Skin epidermis (tissue), 12 donors: Measurements from ENCODE around the gene NFE2.
"Not testable (repeated sequence)": the region's sequence is repeated elsewhere in the genome, so short reads cannot be mapped to it uniquely, and the experiment has no call there.

Experiments used
- H3K27ac ChIP-seq, 21 experiments: fragments of 200-600 bp; sonication (generic) in 11 of 21; one replicate each; pipeline ENCODE4 v1.5.0; 2020; ENCODE audit warnings: mild to moderate bottlenecking in 3 of 21, inconsistent platforms in 2 of 21, moderate library complexity in 2 of 21
- H3K4me3 ChIP-seq, 7 experiments: fragments of 200-600 bp; sonication (generic) in 2 of 7; one replicate each; pipeline ENCODE4 v1.5.0; 2020; ENCODE audit warnings: inconsistent platforms in 2 of 7, mild to moderate bottlenecking in 2 of 7, moderate library complexity in 1 of 7

The NFE2 gene

GRCh38 chr12:54312309-54312708 lies 11.5 kb upstream of the NFE2 start:
- H3K27ac ChIP-seq, H3K4me3 ChIP-seq: not testable (repeated sequence)

- H3K27ac ChIP-seq = no peak overlapping the region
- no peak overlapping the region for H3K4me3 ChIP-seq
These were observed 10.2 kb upstream of the NFE2 start for GRCh38 chr12:54311051-54311450.

- no peak overlapping the region for H3K4me3 ChIP-seq
- peak overlapping the region in 2 of 21 experiments; percentile 34 to 47 for H3K27ac ChIP-seq
These were observed 6.3 kb upstream of the NFE2 start for GRCh38 chr12:54306925-54307741.

GRCh38 chr12:54304187-54304810 lies 3.5 kb upstream of the NFE2 start:
- Histone ChIP-seq H3K27ac (peak overlapping the region in 5 of 21 experiments; percentile 19 to 64 (median 34)), H3K4me3 (peak overlapping the region in 2 of 7 experiments; percentile 1 to 18)

- no peak overlapping the region for H3K4me3 ChIP-seq
- H3K27ac ChIP-seq = peak overlapping the region in 5 of 21 experiments; percentile 16 to 63 (median 21)
These were observed 2.8 kb upstream of the NFE2 start for GRCh38 chr12:54303640-54304039.

- H3K4me3 ChIP-seq = no peak overlapping the region
- peak overlapping the region in 2 of 21 experiments; percentile 2 to 55 for H3K27ac ChIP-seq
These were observed 723 bp upstream of the NFE2 start for GRCh38 chr12:54301428-54302048.

- Histone ChIP-seq H3K4me3 (peak overlapping the region in 4 of 7 experiments; percentile 1 to 17 (median 8)), H3K27ac (peak overlapping the region in 4 of 21 experiments; percentile 27 to 55 (median 44))
These were observed 537 bp downstream of the NFE2 start for GRCh38 chr12:54300225-54300731.

- no peak overlapping the region for H3K4me3 ChIP-seq
These were observed 1.1 kb downstream of the NFE2 start for GRCh38 chr12:54299515-54300224.

GRCh38 chr12:54298904-54299303 lies 1.9 kb downstream of the NFE2 start:
- H3K27ac ChIP-seq = no peak overlapping the region
- H3K4me3 ChIP-seq = no peak overlapping the region

More at GRCh38 chr12:54299515-54300224, 1.1 kb downstream of the NFE2 start:
- H3K27ac ChIP-seq = peak overlapping the region in 1 of 21 experiments; percentile 55

- H3K4me3 ChIP-seq = no peak overlapping the region
- H3K27ac ChIP-seq = no peak overlapping the region
These were observed 4.3 kb downstream of the NFE2 start for GRCh38 chr12:54296393-54297099.

GRCh38 chr12:54294953-54295566 lies 5.8 kb downstream of the NFE2 start:
- H3K27ac ChIP-seq = no peak overlapping the region
- H3K4me3 ChIP-seq = no peak overlapping the region

- no peak overlapping the region for H3K4me3 ChIP-seq
- no peak overlapping the region for H3K27ac ChIP-seq
These were observed 6.5 kb downstream of the NFE2 start for GRCh38 chr12:54294152-54294952.

- Histone ChIP-seq H3K4me3 (no peak overlapping the region), H3K27ac (no peak overlapping the region)
These were observed 7.9 kb downstream of the NFE2 start for GRCh38 chr12:54292931-54293241.

GRCh38 chr12:54292083-54292930 lies 8.5 kb downstream of the NFE2 start:
- Histone ChIP-seq H3K27ac (no peak overlapping the region), H3K4me3 (no peak overlapping the region)

GRCh38 chr12:54287261-54288157 lies 13.3 kb downstream of the NFE2 start:
- no peak overlapping the region for H3K27ac ChIP-seq

More at GRCh38 chr12:54287261-54288157, 13.3 kb downstream of the NFE2 start:
- no peak overlapping the region for H3K4me3 ChIP-seq
